HG02840 (cell line): ENCODE measurements around the gene GMPR2.

Source experiments
- ATAC-seq: cut with Tn5 transposase; IDR thresholded peaks from one replicate; pipeline ENCODE4 v1.9.1; 2021; ENCODE audit warnings: mild to moderate bottlenecking, moderate library complexity, moderate number of reproducible peaks; ENCODE audit not compliant: unreplicated experiment, low FRiP score

The GMPR2 gene

GRCh38 chr14:24232645-24233537, at the start of gene GMPR2:
Gene GMPR2, plus strand, starts transcription at chr14:24232929. Its CDS starts 325 bp downstream, at chr14:24233254.
- peak; percentile 61 for ATAC-seq

DNA sequence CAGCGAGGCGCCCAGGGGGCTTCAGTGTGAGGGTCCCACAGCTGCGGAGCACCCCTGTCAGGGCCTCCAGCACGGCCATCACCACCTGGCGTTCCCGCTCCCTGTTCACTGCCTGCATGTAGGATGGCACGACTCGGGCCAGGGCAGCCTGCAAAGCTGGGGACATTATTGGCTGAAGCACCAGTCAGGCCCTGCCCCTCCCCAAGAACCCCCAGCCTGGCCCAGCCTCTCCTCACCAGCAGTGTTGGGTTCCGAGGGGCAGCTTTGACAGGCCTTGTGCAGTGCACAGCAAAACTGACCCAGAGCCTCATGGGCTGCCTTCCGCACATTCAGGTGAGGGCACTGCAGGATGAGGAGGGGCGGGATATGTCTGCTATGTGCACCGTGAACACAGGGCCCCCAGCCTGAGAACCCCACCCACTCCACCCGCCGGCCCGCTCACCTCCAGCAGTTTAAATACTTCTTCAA, 49.7 kb upstream of the GMPR2 start:
- ATAC-seq = no peak

GRCh38 chr14:24184104-24184970, 48.4 kb upstream of the GMPR2 start:
- ATAC-seq = no peak

GRCh38 chr14:24185026-24185425, 47.7 kb upstream of the GMPR2 start:
- no peak for ATAC-seq

GRCh38 chr14:24185741-24186140, 47.0 kb upstream of the GMPR2 start:
- no peak for ATAC-seq

DNA sequence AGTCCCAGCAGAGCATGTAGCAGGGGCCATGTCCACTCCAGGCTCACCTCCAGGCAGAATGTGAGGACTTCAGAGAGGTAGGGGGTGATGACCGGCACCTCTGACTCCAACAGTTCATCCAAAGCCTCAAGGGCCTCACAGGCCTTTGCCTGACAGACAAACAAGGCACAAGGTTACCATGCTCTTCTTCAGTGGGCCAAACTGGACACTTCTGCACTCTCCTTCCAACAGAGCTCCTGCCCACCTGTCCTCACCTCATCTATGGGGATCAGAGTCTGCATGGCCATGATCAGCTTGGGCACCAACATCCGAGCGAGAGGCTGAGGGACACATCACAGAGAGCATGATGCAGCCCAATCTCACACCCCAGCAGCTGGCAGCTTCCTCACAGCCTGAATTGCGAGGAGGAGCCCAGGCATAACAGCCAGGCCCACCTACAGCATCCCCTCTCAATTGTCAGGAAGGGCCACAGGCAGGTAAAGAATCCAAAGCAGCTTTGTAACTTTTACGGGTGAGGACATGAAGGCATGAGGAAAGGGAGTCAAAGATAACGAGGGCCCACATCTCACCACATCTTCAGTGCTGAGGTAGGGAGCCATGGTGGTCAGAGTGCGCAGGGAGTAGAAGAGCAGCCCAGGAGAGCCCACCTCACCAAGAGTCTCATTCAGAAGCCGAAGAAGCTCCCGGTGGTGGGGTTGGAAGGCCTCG, 45.7 kb upstream of the GMPR2 start:
- ATAC-seq = no peak

DNA sequence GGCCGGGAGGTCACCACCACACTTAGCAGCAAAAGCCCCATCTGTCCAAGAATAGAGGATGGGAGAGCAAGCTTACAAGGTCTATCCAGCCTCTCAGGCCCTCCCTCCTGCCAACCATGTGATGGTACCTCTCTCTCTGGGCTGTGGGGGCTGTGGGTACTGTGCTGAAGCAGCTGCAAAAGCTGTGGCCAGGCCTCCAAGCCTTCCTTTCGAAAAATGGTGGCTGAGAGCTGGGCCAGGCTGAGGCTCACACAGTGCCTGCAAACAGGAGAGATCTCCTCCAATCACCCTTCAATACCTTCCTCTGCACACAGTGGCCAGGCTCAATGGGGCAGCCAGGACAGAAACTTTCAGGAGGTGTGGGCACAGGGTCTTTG, 45.2 kb upstream of the GMPR2 start:
- no peak for ATAC-seq

DNA sequence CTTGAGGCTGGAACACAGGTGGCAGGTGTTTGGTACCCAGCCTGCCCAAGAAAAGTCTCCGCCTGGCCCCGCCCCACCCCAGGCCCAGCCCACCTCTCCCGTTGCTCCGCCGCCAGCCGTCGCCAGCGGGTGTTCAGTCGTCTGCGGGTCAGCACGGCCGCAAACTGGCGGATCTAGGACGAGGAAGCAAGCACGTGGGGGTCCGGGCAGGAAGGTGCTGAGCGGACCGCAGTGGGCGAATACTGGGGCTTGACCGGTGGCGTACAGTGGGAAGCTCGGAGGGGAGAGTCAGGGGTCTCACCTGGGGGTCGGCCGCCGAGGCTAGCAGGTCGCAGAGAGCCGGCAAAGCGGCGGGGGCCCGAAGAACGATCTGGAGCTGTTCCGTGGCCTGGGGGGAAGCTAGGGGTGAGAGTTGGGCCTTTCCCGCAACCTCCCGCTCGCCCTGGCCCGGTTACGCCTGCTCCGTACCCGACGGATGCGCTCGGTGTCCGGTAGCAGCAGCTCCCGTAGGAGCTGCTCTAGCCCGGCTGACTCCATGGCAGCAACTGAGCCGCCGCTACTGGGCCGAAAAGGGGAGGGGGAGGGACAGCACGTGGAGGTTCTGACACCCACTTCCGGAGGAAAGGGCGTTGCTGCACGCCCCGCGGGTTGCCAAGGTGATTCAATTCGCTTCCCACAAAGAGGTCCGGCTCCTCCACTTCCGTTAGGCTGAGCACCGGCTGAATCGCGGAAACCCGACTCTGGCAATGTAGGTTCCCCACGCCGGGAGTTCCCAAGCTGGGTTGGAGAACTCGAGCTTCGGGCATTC, 44.3 kb upstream of the GMPR2 start, which contains the start of gene IPO4:
Gene IPO4 (minus strand): TSS at position 566 of the 808 bp plus-strand sequence. CDS start 29 bp downstream, at position 537.
- peak; percentile 77 for ATAC-seq

GRCh38 chr14:24189059-24189375, 43.7 kb upstream of the GMPR2 start:
- no peak for ATAC-seq

- ATAC-seq = no peak
Measured at GRCh38 chr14:24189460-24189859, 43.3 kb upstream of the GMPR2 start.

DNA sequence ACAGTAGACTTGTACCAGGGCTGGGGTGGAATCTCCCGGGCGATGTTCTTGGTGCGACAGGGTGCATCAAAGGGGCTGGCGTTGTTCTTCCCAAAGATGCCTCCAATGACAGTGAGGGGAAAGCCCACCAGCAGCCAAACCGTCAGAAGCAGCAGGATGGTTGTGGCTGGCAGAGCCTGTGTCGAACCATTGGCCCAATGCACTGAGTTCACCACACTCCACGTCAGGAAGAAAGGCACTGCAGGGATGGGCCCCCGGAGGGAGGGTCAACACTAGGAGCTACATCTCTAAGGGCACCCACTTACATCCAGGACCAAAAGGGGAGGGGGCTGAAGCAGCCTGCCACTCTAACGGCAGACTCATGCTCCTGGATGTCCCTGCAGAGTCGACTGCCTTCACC, 42.3 kb upstream of the GMPR2 start:
- no peak for ATAC-seq

DNA sequence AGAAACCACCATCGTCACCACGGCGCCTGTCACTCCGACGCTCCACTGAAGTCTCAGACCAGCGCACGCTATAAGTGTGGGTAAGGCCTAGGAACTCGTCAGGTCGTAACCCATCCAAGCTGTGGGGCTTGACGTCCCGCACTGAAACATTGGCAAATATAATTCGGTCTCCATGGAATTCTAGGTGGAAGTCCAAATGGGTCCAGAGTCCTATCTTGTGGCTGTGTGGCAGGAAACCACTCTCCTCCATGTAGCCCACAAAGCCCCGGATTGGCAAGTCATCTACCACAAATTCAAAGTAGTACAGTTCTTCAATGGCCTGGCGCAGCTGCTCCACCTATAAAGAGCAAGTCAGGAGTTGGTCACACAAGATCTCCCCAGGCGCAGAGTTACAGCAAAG, 39.8 kb upstream of the GMPR2 start:
- no peak for ATAC-seq

GRCh38 chr14:24194186-24194872, 38.4 kb upstream of the GMPR2 start:
- no peak for ATAC-seq

DNA sequence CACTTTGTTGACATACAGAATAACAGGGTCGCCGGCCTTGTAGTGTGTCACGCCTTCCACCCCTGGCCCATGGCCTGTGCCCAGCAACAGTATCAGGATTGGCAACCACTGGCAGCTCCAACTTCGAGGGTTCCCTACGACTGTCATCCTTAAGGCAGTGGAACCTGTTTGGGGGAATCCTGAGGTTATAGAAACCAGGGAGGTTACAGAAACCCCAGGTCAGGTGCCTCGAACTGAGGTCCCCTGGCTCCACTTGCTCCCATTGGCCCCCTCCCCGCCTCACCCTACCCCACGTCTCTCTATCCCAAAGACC, 37.9 kb upstream of the GMPR2 start:
- ATAC-seq = no peak

- peak; percentile 71 for ATAC-seq
Measured at GRCh38 chr14:24195186-24196070, 37.3 kb upstream of the GMPR2 start, which contains the start of gene TM9SF1. Gene TM9SF1, minus strand, starts transcription at chr14:24195441. Its CDS starts 422 bp downstream, at chr14:24195019.

GRCh38 chr14:24196071-24197055, 36.4 kb upstream of the GMPR2 start:
- ATAC-seq = peak; percentile 21

GRCh38 chr14:24197056-24197450, 35.7 kb upstream of the GMPR2 start:
- no peak for ATAC-seq
